ENCODE data around the gene NDUFAF7. TPM values are rescaled to one million over a fixed set of nuclear protein-coding genes. Genes with fewer than 3 reads are reported as not detected.
A peak's percentile ranks its signal among the peaks of the same experiment; 100 is the strongest.

Gene NDUFAF7
- polyA plus RNA-seq, 4 donors, result 9.0 to 15.7 (median 10.8) TPM

DNA sequence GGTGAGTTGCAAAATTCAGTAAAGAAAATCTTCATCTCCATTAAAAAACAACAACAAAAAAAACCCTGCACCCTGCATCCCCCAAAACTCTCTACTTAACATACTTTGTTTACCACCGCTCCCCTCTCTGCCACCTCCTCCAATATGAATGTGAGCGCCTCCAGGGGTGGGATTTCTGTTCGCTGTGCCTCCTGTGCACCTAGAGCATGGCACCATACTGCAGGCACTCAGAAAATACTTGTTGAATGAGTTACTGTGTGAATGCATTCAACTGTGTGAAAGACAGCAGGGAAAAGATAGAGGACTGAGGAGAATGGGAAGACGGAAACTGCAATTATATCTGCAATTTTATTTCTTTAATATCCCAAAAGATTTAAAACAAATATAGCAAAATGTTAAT, 4.6 kb upstream of the NDUFAF7 start:
- Histone ChIP-seq H3K27me3 (ENCODE audit: control insufficient read depth in 3 of 3, insufficient read depth in 3 of 3, low read length in 3 of 3) (no peaks in the 10 kb centered on the region), H3K27ac (ENCODE audit: low read depth in 1 of 3, low read length in 2 of 3) (no peak overlapping the region), H3K4me1 (ENCODE audit: control insufficient read depth in 3 of 3, insufficient read depth in 2 of 3, low read depth in 1 of 3, low read length in 2 of 3) (peaks cover 1 to 9% (median 5%) of the 10 kb centered on the region in 3 donors), H3K4me3 (ENCODE audit: low read depth in 1 of 3, low read length in 3 of 3) (no peak overlapping the region), H3K9me3 (ENCODE audit: control insufficient read depth in 2 of 2, insufficient read depth in 1 of 2, low read depth in 1 of 2, low read length in 1 of 2) (no peaks in the 10 kb centered on the region), H3K36me3 (ENCODE audit: control insufficient read depth in 3 of 3, insufficient read depth in 2 of 3, low read depth in 1 of 3, low read length in 3 of 3) (peaks cover 0 to 10% (median 8%) of the 10 kb centered on the region in 3 donors)
- FAIRE-seq (no peak), DNase-seq (no peak)
- 95 to 99% (median 98%) methylated on average over 4 of the region's 4 CpGs for WGBS, 3 donors

DNA sequence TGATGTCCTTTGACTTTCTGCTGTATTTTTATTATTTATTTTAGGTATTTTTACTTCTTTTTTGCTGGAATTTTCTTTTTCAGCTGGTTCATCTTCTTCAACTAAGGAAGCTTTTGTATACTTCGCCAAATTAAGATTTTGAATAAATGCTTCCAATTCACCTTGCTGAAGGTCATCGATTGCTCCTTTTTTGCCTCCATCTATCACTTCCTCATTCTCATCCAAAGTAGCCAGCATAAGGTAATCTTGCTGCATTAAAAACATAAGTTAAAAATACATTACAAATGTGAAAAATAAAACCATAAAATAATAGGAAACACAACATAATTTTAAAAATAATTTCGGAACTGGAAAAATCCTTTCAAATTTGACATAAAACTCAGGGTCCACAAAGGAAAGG, 2.7 kb upstream of the NDUFAF7 start:
- Histone ChIP-seq H3K4me1 (ENCODE audit: control insufficient read depth in 3 of 3, insufficient read depth in 2 of 3, low read depth in 1 of 3, low read length in 2 of 3) (peaks cover 4 to 12% (median 9%) of the 10 kb centered on the region in 3 donors), H3K4me3 (ENCODE audit: low read depth in 1 of 3, low read length in 3 of 3) (no peak overlapping the region), H3K27ac (ENCODE audit: low read depth in 1 of 3, low read length in 2 of 3) (no peak overlapping the region), H3K9me3 (ENCODE audit: control insufficient read depth in 2 of 2, insufficient read depth in 1 of 2, low read depth in 1 of 2, low read length in 1 of 2) (no peaks in the 10 kb centered on the region), H3K27me3 (ENCODE audit: control insufficient read depth in 3 of 3, insufficient read depth in 3 of 3, low read length in 3 of 3) (no peaks in the 10 kb centered on the region), H3K36me3 (ENCODE audit: control insufficient read depth in 3 of 3, insufficient read depth in 2 of 3, low read depth in 1 of 3, low read length in 3 of 3) (peaks cover 0 to 8% (median 2%) of the 10 kb centered on the region in 3 donors)
- WGBS, 3 donors, result 95 to 100% (median 98%) methylated on average over 3 of the region's 3 CpGs
- DNase-seq (no peak), FAIRE-seq (no peak)

DNA sequence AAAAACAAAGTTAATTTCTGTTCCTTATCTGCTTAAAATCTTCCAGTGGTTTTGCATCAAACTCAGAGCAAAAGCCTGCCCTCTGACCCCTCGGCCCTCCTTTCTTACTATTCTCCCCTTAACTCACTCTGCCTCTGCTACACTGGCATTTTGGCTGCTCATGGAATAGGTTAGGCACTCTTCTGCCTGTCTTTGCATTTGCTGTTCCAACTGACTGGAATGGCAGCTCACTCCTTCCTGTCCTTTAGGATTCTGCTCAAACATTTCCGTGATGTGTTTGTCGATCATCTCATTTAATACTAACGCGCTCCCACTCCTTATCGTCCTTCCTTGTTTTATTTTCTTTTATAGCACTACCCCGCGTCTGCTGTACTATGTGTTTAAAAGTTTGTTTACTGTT, 877 bp upstream of the NDUFAF7 start:
- FAIRE-seq, result no peak
- Histone ChIP-seq H3K36me3 (ENCODE audit: control insufficient read depth in 3 of 3, insufficient read depth in 2 of 3, low read depth in 1 of 3, low read length in 3 of 3) (peaks cover 0 to 12% (median 2%) of the 10 kb centered on the region in 3 donors), H3K4me1 (ENCODE audit: control insufficient read depth in 3 of 3, insufficient read depth in 2 of 3, low read depth in 1 of 3, low read length in 2 of 3) (peaks cover 4 to 12% (median 9%) of the 10 kb centered on the region in 3 donors), H3K27ac (ENCODE audit: low read depth in 1 of 3, low read length in 2 of 3) (peak overlapping the region; percentile 68 to 95 (median 91)), H3K9me3 (ENCODE audit: control insufficient read depth in 2 of 2, insufficient read depth in 1 of 2, low read depth in 1 of 2, low read length in 1 of 2) (no peaks in the 10 kb centered on the region), H3K27me3 (ENCODE audit: control insufficient read depth in 3 of 3, insufficient read depth in 3 of 3, low read length in 3 of 3) (no peaks in the 10 kb centered on the region), H3K4me3 (ENCODE audit: low read depth in 1 of 3, low read length in 3 of 3) (peak overlapping the region; percentile 70 to 83 (median 71))
- DNase-seq, result no peak
- WGBS, 3 donors, result 0 to 1% (median 1%) methylated on average over 8 of the region's 8 CpGs

DNA sequence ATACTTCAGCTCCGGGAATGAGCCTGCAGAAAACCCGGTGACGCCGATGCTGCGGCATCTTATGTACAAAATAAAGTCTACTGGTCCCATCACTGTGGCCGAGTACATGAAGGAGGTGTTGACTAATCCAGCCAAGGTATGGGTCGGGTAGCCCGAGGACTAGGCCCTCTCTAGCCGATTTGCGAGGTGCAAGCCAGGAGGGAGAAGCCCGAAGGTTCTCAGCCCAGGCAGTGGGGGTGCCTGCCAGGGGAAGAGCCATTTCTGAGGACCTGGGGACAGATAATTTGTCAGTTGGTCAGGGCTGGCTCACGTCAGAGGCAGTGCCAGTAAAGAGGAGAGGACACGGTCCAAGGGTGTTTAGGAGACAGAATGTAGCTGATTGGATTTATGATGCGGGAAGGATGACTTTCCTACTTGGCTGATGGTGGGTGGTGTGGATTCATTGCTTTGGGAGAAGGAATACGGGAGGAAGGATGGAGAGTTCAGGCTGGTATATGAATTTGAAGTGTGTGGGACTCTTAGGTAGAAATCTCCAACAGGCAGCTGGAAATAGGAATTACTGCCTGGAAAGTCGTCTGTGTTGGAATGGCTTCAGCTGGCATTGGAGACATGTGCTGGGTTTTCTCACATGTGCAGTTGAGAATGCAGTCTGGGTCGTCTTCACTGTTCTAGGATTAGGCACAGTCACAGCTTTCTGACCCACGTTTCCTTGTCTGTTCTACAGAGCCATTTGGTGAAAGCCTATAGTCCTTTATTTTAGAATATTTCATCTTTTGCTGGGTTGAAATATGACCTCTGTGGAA, 874 bp downstream of the NDUFAF7 start:
- no peaks in the 10 kb centered on the region for H3K27me3 ChIP-seq (ENCODE audit: control insufficient read depth in 3 of 3, insufficient read depth in 3 of 3, low read length in 3 of 3)
- no peak for FAIRE-seq
- no peaks in the 10 kb centered on the region for H3K9me3 ChIP-seq (ENCODE audit: control insufficient read depth in 2 of 2, insufficient read depth in 1 of 2, low read depth in 1 of 2, low read length in 1 of 2)
- 12 to 17% (median 16%) methylated on average over 18 of the region's 18 CpGs for WGBS, 3 donors
- peak overlapping the region; percentile 68 to 95 (median 91) for H3K27ac ChIP-seq (ENCODE audit: low read depth in 1 of 3, low read length in 2 of 3)
- DNase-seq, result peak; percentile 31 to 52
- peaks cover 0 to 18% (median 0%) of the 10 kb centered on the region in 3 donors for H3K36me3 ChIP-seq (ENCODE audit: control insufficient read depth in 3 of 3, insufficient read depth in 2 of 3, low read depth in 1 of 3, low read length in 3 of 3)
- peak overlapping the region; percentile 70 to 83 (median 71) for H3K4me3 ChIP-seq (ENCODE audit: low read depth in 1 of 3, low read length in 3 of 3)
- peaks cover 3 to 12% (median 4%) of the 10 kb centered on the region in 3 donors for H3K4me1 ChIP-seq (ENCODE audit: control insufficient read depth in 3 of 3, insufficient read depth in 2 of 3, low read depth in 1 of 3, low read length in 2 of 3)

DNA sequence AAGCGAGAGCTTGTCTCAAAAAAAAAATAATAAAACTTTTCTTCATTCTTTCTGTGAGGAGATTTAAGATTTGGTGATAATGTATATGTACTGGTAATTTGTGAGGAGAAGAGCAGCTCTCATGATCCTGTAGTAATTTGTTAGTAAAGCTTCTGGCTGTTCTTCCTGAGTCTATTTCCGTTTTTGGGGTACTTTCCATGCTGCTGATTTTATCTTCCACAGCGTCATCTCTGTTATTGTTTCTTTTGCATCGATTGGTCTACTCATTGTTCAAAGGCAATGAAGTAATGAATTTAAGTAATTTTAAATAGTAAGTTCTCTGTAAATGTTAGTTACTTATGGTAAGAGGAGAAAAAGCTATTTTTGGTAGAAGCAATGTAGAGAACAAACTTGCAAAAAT, 12.0 kb downstream of the NDUFAF7 start:
- H3K4me1 ChIP-seq (ENCODE audit: control insufficient read depth in 3 of 3, insufficient read depth in 2 of 3, low read depth in 1 of 3, low read length in 2 of 3), result no peaks in the 10 kb centered on the region
- H3K9me3 ChIP-seq (ENCODE audit: control insufficient read depth in 2 of 2, insufficient read depth in 1 of 2, low read depth in 1 of 2, low read length in 1 of 2), result no peaks in the 10 kb centered on the region
- no peak overlapping the region for H3K27ac ChIP-seq (ENCODE audit: low read depth in 1 of 3, low read length in 2 of 3)
- no peak overlapping the region for H3K4me3 ChIP-seq (ENCODE audit: low read depth in 1 of 3, low read length in 3 of 3)
- DNase-seq (no peak), FAIRE-seq (no peak)
- H3K27me3 ChIP-seq (ENCODE audit: control insufficient read depth in 3 of 3, insufficient read depth in 3 of 3, low read length in 3 of 3), result no peaks in the 10 kb centered on the region
- peaks cover 0 to 19% (median 11%) of the 10 kb centered on the region in 3 donors for H3K36me3 ChIP-seq (ENCODE audit: control insufficient read depth in 3 of 3, insufficient read depth in 2 of 3, low read depth in 1 of 3, low read length in 3 of 3)
- 89 to 94% (median 92%) methylated on average over 4 of the region's 4 CpGs for WGBS, 3 donors

DNA sequence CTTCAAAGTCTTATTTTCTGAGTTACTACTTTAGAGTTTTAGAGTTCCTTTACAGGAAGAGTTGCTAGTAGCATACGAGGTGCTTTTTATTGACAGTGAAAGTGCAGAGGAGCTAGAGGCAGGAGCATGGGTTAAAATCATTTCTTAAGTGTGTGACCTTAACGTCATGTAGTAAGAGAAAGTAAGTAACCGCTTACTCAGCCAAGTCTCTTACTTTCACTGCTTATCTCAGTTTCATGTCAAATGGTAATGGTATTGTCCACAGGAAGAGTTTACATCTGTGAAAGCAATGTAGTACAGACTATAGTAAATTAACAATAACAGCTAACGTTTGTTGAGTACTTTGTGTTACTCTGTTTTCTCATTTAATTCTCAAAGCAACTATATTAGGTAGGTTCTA, 12.6 kb downstream of the NDUFAF7 start:
- DNase-seq (no peak), FAIRE-seq (no peak)
- Histone ChIP-seq H3K27ac (ENCODE audit: low read depth in 1 of 3, low read length in 2 of 3) (no peak overlapping the region), H3K27me3 (ENCODE audit: control insufficient read depth in 3 of 3, insufficient read depth in 3 of 3, low read length in 3 of 3) (no peaks in the 10 kb centered on the region), H3K4me3 (ENCODE audit: low read depth in 1 of 3, low read length in 3 of 3) (no peak overlapping the region), H3K9me3 (ENCODE audit: control insufficient read depth in 2 of 2, insufficient read depth in 1 of 2, low read depth in 1 of 2, low read length in 1 of 2) (no peaks in the 10 kb centered on the region), H3K36me3 (ENCODE audit: control insufficient read depth in 3 of 3, insufficient read depth in 2 of 3, low read depth in 1 of 3, low read length in 3 of 3) (peaks cover 0 to 21% (median 13%) of the 10 kb centered on the region in 3 donors), H3K4me1 (ENCODE audit: control insufficient read depth in 3 of 3, insufficient read depth in 2 of 3, low read depth in 1 of 3, low read length in 2 of 3) (no peaks in the 10 kb centered on the region)
- 56 to 75% (median 68%) methylated on average over 4 of the region's 4 CpGs for WGBS, 3 donors

DNA sequence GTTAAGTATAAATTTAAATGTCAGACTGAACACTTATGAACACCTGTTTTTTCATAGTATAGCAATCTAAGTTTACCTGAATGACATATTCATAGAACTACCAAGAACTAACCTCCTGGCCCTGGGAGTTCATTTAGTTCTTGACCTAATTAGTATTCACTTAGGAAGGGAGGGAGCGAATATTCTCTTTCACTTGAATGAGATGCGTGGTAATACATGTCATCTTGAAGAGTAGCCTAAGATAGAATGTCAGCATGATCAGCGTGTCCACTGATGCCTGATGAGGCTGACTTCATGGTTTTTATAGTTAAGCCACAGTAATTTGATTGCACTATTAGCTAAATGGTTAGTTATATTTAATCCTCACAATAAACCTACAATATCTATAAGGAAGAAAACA, 13.3 kb downstream of the NDUFAF7 start:
- no peaks in the 10 kb centered on the region for H3K9me3 ChIP-seq (ENCODE audit: control insufficient read depth in 2 of 2, insufficient read depth in 1 of 2, low read depth in 1 of 2, low read length in 1 of 2)
- FAIRE-seq, result no peak
- peaks cover 0 to 18% (median 10%) of the 10 kb centered on the region in 3 donors for H3K36me3 ChIP-seq (ENCODE audit: control insufficient read depth in 3 of 3, insufficient read depth in 2 of 3, low read depth in 1 of 3, low read length in 3 of 3)
- no peak overlapping the region for H3K4me3 ChIP-seq (ENCODE audit: low read depth in 1 of 3, low read length in 3 of 3)
- no peaks in the 10 kb centered on the region for H3K4me1 ChIP-seq (ENCODE audit: control insufficient read depth in 3 of 3, insufficient read depth in 2 of 3, low read depth in 1 of 3, low read length in 2 of 3)
- 95 to 98% (median 98%) methylated on average over 3 of the region's 3 CpGs for WGBS, 3 donors
- no peaks in the 10 kb centered on the region for H3K27me3 ChIP-seq (ENCODE audit: control insufficient read depth in 3 of 3, insufficient read depth in 3 of 3, low read length in 3 of 3)
- DNase-seq, result no peak
- no peak overlapping the region for H3K27ac ChIP-seq (ENCODE audit: low read depth in 1 of 3, low read length in 2 of 3)

DNA sequence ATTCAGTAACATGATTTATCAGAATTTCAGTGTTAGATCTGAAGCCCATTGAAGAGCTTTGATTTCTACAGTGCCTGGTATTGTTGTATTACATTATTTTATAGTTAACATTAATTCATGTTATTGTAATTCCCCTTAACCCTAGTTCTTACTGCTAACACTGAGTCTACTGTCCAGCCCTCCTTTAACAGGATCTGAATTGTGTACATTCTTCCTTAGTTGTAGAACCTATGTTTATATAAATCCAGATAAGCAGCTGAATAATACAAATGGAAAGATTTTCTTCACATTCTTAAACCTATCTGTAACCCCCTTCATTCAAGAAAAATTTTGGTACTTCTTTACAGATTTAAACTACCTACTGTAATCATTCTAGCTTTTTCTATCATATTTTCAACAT, 14.7 kb downstream of the NDUFAF7 start:
- Histone ChIP-seq H3K27ac (ENCODE audit: low read depth in 1 of 3, low read length in 2 of 3) (no peak overlapping the region), H3K4me1 (ENCODE audit: control insufficient read depth in 3 of 3, insufficient read depth in 2 of 3, low read depth in 1 of 3, low read length in 2 of 3) (no peaks in the 10 kb centered on the region), H3K27me3 (ENCODE audit: control insufficient read depth in 3 of 3, insufficient read depth in 3 of 3, low read length in 3 of 3) (no peaks in the 10 kb centered on the region), H3K9me3 (ENCODE audit: control insufficient read depth in 2 of 2, insufficient read depth in 1 of 2, low read depth in 1 of 2, low read length in 1 of 2) (no peaks in the 10 kb centered on the region), H3K4me3 (ENCODE audit: low read depth in 1 of 3, low read length in 3 of 3) (no peak overlapping the region), H3K36me3 (ENCODE audit: control insufficient read depth in 3 of 3, insufficient read depth in 2 of 3, low read depth in 1 of 3, low read length in 3 of 3) (peaks cover 0 to 17% (median 10%) of the 10 kb centered on the region in 3 donors)
- no peak for DNase-seq
- no peak for FAIRE-seq
